BJ (cell line): ENCODE measurements around the gene SH2D2A. TPM values are rescaled to one million over a fixed set of nuclear protein-coding genes. Genes with fewer than 3 reads are reported as not detected.
"Not testable (repeated sequence)": the region's sequence is repeated elsewhere in the genome, so short reads cannot be mapped to it uniquely, and the experiment has no call there.

Experiments
- CTCF ChIA-PET: fragments of 350-600 bp; formaldehyde crosslinking; extraction: SDS; loops from one replicate; lab custom pipeline; 2021; ENCODE audit warnings: antibody characterized with exemption, inconsistent platforms; lab: Yijun Ruan, JAX
- POLR2A ChIA-PET: fragments of 300-600 bp; sonication (Branson Sonifier 250); formaldehyde crosslinking; extraction: SDS; loops from one replicate; lab custom pipeline; 2021; ENCODE audit warnings: antibody characterized with exemption; lab: Charles Lee
- DNase-seq: peaks from one replicate; pipeline ENCODE4 v3.0.0-alpha.2; 2011; ENCODE audit warnings: low read depth
- H3K27me3 ChIP-seq: 2 replicates; pipeline ENCODE4 v1.6.0; 2011; ENCODE audit warnings: low read length; ENCODE audit not compliant: control insufficient read depth, insufficient read depth
- H3K36me3 ChIP-seq: 2 replicates; pipeline ENCODE4 v1.5.1; 2011; ENCODE audit warnings: low read length; ENCODE audit not compliant: control insufficient read depth, insufficient read depth
- H3K4me3 ChIP-seq: 2 replicates; pipeline ENCODE4 v1.5.1; 2011; ENCODE audit warnings: low read depth, mild to moderate bottlenecking, control low read depth, low read length
- CTCF ChIP-seq: IDR thresholded peaks from 2 replicates; pipeline ENCODE4 v1.5.1; 2011; ENCODE audit warnings: low read depth, mild to moderate bottlenecking, control low read depth, inconsistent platforms, low read length, moderate library complexity; ENCODE audit not compliant: insufficient read depth
- polyA plus RNA-seq: library from polyadenylated mRNA; depleted of rRNA; stranded (reverse); fragments of >200 nt; gene quantifications from 2 replicates; pipeline ENCODE4 v1.2.3, GENCODE V29; 2011

SH2D2A gene
- polyA plus RNA-seq, 1 experiment, result 0.17 TPM

GRCh38 chr1:156766298-156767100 lies 50.1 kb downstream of the SH2D2A start:
- Histone ChIP-seq H3K27me3 (no peaks in the 10 kb centered on the region), H3K36me3 (peaks cover 2% of the 10 kb centered on the region), H3K4me3 (peak overlapping the region; percentile 44)
- no peak for DNase-seq
- no peak for TF ChIP-seq CTCF
- POLR2A ChIA-PET, result interaction anchor here (0.6 to 1.4 kb wide), 2 partner anchors 25 to 26 kb away, joined by 4 to 11 read pairs; partner anchors contain the start of gene MRPL24
- CTCF ChIA-PET, result interaction anchor here (0.6 to 3.3 kb wide), 8 partner anchors 14 to 124 kb away, joined by 3 to 17 read pairs (median 4); partner anchors contain the start of gene MRPL24

- ChIA-PET CTCF (no interaction called here), POLR2A (no interaction called here)
- no peaks in the 10 kb centered on the region for H3K27me3 ChIP-seq
- no peak overlapping the region for H3K4me3 ChIP-seq
- DNase-seq, result no peak
- peaks cover 2% of the 10 kb centered on the region; the same call in 1 of the 2 replicates for H3K36me3 ChIP-seq
- no peak for TF ChIP-seq CTCF
Measured at GRCh38 chr1:156765666-156766065, 51.0 kb downstream of the SH2D2A start.

GRCh38 chr1:156765136-156765535 lies 51.5 kb downstream of the SH2D2A start:
- DNase-seq, H3K27me3 ChIP-seq, CTCF ChIA-PET, H3K36me3 ChIP-seq, H3K4me3 ChIP-seq, POLR2A ChIA-PET: not testable (repeated sequence)

- Histone ChIP-seq H3K27me3 (no peaks in the 10 kb centered on the region), H3K4me3 (no peak overlapping the region), H3K36me3 (no peaks in the 10 kb centered on the region)
- ChIA-PET CTCF (interaction anchor here (0.9 kb wide), 1 partner anchor 35 kb away, joined by 3 read pairs; no protein-coding TSS in a partner anchor), POLR2A (no interaction called here)
- no peak for DNase-seq
- TF ChIP-seq CTCF, result no peak
Measured at GRCh38 chr1:156760796-156761104, 55.9 kb downstream of the SH2D2A start.

- H3K4me3 ChIP-seq, result no peak overlapping the region
- ChIA-PET POLR2A (no interaction called here), CTCF (interaction anchor here (0.9 kb wide), 1 partner anchor 35 kb away, joined by 3 read pairs; no protein-coding TSS in a partner anchor)
- no peaks in the 10 kb centered on the region for H3K27me3 ChIP-seq
- TF ChIP-seq CTCF, result no peak
- no peaks in the 10 kb centered on the region for H3K36me3 ChIP-seq
- no peak for DNase-seq
Measured at GRCh38 chr1:156760092-156760795, 56.4 kb downstream of the SH2D2A start.

- CTCF ChIA-PET, POLR2A ChIA-PET, H3K27me3 ChIP-seq, H3K36me3 ChIP-seq, DNase-seq, H3K4me3 ChIP-seq: not testable (repeated sequence)
Measured at GRCh38 chr1:156757572-156758253, 58.9 kb downstream of the SH2D2A start.
